GM19397 (cell line): ENCODE measurements around the gene HACD1.
A peak's percentile ranks its signal among the peaks of the same experiment; 100 is the strongest.
"Not testable (repeated sequence)": the region's sequence is repeated elsewhere in the genome, so short reads cannot be mapped to it uniquely, and the experiment has no call there.

Experiments
- ATAC-seq: cut with Tn5 transposase; IDR thresholded peaks from one replicate; pipeline ENCODE4 v1.9.1; 2021; ENCODE audit warnings: mild to moderate bottlenecking, moderate library complexity; ENCODE audit not compliant: unreplicated experiment

Gene HACD1

DNA sequence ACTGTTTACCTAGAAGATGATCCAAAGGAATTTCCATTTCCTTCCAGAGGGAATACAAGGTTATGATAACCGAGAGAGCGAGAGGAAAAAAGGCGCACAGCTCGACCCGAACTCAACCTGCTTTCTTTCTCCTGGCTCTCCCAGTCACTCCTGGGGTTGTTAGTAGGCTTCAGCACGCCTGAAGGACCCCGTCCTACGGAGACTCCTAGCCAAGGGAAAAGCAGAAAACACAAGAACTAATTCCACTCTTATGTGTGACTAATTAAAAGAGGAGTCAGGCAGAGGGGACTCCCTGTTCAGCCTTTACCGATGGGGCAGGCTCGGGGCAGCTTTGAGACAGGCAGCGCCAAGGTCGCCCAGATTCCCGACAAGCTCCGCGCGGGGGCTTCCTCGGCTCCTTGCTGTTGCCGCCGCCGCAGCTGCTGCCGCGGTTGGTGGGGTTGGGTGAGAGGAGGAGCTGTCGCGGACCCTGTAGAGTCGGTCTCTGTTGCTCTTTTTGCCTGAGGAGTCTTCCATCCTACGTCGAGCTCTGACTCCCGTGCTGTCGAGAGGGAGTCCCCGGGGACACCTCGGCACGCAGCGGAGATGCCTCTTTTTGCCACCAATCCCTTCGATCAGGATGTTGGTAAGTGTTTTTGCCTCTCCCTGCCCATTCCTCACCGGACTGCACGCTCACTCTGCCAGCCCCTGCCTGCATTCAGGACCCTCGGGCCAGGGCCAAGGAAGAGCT is 26.7 kb upstream of the HACD1 start, which contains the start of gene STAM:
TSS of gene STAM (plus strand) at position 397 of the 730 bp plus-strand sequence. CDS start at position 586, 189 bp downstream.
- ATAC-seq, result peak; percentile 90

DNA sequence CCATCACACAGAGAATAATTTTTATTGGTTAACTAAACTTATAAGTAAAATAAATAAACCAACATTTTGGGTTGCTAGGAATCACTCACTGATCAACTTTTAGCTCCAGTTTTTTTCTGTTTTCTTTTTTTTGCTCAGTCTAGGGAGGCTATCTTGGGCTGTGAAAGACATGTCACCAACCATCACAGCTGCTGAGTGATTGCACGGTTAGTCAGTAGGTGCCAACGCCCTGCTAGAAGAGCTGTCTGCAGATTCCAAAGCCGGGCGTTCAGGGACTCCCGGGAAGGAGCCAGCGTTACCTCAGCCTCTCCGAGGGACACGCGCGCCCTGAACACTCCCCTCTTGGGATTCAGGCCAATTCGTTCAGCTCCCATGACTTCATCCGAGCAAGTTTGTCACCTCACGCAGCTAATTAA is 26.2 kb upstream of the HACD1 start:
- peak; percentile 12 for ATAC-seq

- no peak for ATAC-seq
Measured at GRCh38 chr10:17640331-17640816, 23.2 kb upstream of the HACD1 start.

- ATAC-seq, result no peak
Measured at GRCh38 chr10:17637869-17638268, 20.7 kb upstream of the HACD1 start.

GRCh38 chr10:17633353-17633752 is 16.2 kb upstream of the HACD1 start:
- no peak for ATAC-seq

DNA sequence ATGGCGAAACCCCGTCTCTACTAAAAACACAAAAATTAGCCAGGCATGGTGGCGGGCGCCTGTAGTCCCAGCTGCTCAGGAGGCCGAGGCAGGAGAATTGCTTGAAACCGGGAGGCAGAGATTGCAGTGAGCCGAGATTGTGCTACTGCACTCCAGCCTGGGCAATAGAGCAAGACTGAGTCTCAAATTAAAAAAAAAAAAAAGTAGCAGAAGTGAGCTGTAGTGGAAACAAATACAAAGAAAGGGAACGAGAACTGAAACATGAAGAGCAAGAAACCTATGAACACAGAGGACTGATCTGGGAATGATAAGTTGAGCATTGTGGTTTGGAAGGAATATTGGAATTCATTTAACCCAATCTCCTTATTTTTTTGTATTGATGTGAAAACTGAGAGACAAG is 15.4 kb upstream of the HACD1 start:
- ATAC-seq, result not testable (repeated sequence)

DNA sequence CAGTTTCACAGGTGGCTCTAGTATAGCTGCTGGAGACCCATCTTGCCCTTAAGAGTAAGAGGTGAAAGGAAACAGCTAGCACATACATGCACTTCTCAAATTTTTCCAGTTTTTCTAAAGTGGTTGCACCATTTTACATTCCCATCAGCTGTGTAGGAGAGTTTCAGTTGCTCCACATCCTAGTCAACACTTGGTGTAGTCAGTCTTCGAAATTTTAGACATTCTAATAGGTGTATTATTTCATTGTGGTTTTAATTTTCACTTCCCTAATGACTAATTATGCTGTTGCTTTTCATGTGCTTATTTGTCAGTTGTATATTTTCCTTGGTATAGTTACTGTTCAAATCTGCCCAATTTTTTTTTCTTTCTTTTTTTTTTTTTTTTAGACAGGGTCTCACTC is 9.5 kb upstream of the HACD1 start:
- ATAC-seq, result no peak

GRCh38 chr10:17624996-17625395 is 7.8 kb upstream of the HACD1 start:
- no peak for ATAC-seq

DNA sequence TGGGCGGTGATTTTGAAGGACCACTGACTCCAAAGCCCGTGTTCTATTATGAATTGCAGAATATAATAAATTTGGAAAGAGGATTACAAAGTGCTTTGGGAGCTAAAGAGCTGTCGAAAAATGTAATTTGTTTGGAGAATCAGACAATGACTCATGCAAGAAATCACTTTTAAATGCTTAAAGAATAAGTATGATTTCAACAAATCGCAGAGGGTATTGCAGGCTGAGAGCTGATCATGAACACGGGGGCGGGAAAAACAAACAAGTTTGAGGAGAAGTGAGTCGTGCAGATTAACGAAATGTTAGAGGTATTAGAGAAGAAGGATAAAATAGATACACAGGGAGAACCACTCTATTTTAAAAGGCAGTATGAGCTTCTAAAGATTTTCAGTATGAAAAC is 4.9 kb upstream of the HACD1 start:
- ATAC-seq, result no peak

GRCh38 chr10:17616403-17617030 is 657 bp downstream of the HACD1 start:
- peak; percentile 45 for ATAC-seq

GRCh38 chr10:17609523-17610079 is 7.6 kb downstream of the HACD1 start:
- ATAC-seq, result no peak

DNA sequence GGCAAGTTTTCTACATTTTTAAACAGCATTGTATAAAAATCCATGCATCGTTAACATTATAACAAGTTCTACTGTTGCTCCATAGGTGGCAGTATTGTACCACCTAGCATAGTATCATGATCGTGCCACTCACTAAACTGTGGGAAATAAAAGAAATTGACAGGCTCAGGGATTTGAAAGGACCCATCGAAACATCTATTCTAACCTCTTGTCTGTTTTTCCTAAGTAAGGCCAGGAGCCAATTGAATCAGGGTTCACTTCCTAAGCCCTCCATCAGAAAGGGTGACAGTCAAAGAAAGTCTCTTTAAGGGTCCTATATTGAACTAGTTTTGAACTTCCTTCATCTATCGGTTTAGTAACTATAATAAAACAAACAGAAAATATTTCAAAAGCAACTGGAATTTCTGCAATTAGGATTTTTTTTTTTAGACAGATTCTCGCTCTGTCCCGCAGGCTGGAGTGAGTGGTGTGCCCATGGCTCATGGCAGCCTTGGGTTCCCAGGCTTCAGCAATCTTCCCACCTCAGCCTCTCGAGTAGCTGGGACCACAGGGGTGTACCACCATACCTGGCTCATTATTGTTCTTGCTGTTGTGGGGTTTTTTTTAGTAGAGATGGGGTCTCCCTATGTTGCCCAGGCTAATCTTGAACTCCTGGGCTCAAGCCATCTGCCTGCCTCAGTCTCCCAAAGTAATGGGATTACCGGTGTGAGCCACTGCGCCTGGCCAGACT is 9.4 kb downstream of the HACD1 start:
- ATAC-seq, result no peak

GRCh38 chr10:17607060-17607459 is 10.1 kb downstream of the HACD1 start:
- no peak for ATAC-seq

GRCh38 chr10:17606547-17607040 is 10.6 kb downstream of the HACD1 start:
- no peak for ATAC-seq

- ATAC-seq, result no peak
Measured at GRCh38 chr10:17605936-17606335, 11.2 kb downstream of the HACD1 start.

DNA sequence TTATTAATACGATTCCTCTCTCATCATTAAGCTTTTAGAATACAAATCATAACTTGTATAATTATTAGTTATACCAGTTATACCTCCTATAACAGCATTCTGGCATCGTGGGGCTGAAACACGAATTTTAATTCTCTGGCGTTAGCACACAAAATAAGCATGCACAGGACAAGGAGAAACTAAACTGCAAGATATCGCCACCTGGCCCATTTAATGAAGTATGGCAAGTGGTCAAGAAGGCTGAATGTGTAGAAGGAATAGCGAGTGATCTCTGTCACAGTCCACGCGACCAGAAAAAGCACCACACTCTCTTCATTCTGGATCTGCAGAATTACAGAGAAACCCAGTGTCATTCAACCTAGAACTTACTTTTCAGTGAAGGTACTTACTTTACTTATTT is 18.1 kb downstream of the HACD1 start:
- ATAC-seq, result no peak

DNA sequence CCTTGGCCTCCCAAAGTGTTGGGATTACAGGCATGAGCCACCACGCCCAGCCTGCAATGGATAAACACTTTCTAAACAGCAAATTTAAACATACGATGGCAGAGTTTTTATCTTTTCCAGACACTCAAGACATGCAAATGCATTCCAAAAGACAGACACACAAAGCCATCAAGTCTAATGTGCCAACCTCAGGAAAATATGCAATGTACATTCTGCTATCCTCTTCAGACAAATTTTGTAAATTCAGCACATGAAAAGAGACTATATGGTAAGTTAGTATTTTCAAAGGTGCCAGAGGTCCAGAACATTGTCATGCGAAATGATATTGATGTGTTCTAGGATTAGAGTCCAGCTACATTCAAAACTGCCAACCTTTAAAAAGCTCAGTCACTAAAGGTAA is 19.8 kb downstream of the HACD1 start:
- ATAC-seq, result no peak

- no peak for ATAC-seq
Measured at GRCh38 chr10:17590969-17591645, 26.1 kb downstream of the HACD1 start.

GRCh38 chr10:17589316-17589715 is 27.9 kb downstream of the HACD1 start:
- ATAC-seq, result not testable (repeated sequence)

GRCh38 chr10:17588420-17588819 is 28.8 kb downstream of the HACD1 start:
- no peak for ATAC-seq

- not testable (repeated sequence) for ATAC-seq
Measured at GRCh38 chr10:17587321-17587720, 29.9 kb downstream of the HACD1 start.
